GF-D8 (cell line): ENCODE data around the gene ACOT8.
"Not testable (repeated sequence)": the region's sequence is repeated elsewhere in the genome, so short reads cannot be mapped to it uniquely, and the experiment has no call there.

Experiments used
- DNase-seq: peaks from one replicate; lab custom pipeline; 2025; lab: John Stamatoyannopoulos, UW

The ACOT8 gene

DNA sequence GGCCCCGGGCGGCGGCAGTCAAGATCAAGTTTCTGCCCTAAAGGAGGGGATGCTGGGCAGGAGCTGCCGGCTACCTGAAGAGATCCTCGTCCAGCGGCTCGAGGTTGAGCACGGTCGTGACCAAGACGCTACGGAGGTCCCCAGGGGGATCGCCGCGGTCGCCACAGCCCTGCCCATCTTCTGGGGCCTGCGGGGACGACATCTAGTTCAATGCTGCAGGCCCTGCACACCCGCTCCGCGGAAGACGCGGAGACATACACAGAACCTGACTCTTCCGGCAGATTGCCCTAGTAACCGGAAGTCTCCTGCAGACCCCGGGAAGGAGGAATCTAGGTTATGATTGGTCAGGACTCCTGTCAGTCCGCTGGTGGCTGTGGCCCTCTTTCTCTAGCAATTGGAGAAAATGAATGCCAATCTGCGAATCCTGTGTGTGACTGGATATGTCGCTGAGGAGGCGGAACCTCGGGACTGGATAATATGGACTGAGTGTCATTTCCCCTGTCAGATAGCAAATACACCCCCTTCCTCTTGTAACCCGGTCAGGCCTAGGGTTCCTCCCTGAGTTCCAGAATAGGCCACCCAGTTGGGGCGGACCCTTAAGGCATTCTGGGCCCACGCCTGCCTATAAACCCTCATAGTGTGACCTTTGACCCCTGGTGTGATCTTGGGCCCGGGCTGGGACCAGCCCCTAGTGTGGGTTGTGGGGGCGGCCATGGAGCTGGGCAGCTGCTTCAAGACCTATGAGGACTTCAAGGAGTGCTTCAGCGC, at the start of gene ACOT8, which contains the start of gene ZSWIM3:
Gene ACOT8, minus strand, starts transcription at position 279 of the 768 bp plus-strand sequence. Its CDS starts 77 bp downstream, at position 202.
Gene ZSWIM3, plus strand, starts transcription at position 501 of the 768 bp plus-strand sequence. Its CDS starts 212 bp downstream, at position 713.
- peak; percentile 99 for DNase-seq

DNA sequence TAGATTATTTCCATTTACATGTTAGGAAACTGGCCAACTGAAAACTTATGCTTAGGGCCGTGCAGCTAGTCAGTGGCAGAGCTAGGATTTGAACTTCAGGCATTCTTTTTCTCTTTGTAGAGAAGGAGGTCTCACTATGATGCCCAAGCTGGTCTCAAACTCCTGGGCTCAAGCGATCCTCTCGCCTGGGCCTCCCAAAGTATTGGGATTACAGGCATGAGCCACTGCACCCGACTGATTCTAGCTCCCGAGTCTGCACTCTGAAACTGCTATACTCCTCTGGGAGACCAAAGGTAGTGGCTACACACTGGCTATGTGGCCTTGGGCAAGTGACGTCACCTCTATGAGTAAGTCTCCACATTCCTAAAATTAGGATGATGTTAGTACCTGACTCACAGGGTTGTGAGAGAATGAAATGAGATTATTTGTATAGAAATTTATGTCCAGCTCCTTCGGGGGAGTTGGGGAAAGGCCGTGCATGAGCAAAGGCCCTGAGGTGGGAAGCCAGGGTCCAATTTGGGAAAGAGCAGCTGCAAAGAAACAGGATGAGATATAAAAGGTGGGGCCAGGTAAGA, 48.4 kb upstream of the ACOT8 start:
- DNase-seq = no peak

GRCh38 chr20:45904583-45905504, 47.7 kb upstream of the ACOT8 start:
- DNase-seq = no peak

DNA sequence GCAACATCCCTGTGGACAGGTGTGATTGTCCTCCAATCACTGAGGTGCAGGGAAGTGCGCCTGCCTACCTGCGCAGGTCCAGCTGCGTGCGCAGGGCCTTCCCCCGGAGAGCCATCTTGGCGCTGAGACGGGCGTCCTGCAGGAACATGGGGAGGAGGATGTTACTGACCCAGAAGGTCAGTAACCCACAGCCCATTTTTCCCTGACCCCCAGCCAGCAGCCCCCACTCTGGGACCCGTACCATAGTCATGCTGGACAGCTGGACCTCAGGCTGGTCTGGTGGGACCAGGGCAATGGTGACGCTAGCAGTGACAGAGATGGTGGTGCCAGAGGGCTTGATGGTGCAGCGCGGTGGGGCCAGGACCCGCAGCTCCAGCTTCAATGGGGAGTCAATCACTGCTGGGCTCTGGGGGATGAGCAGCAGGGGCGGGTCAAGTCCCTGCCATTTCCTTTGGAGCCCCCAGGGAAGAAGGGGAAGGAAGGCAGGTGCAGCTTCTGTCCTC, 45.1 kb upstream of the ACOT8 start:
- no peak for DNase-seq

GRCh38 chr20:45901332-45901731, 44.1 kb upstream of the ACOT8 start:
- DNase-seq = not testable (repeated sequence)

GRCh38 chr20:45899046-45899835, 42.0 kb upstream of the ACOT8 start:
- no peak for DNase-seq

DNA sequence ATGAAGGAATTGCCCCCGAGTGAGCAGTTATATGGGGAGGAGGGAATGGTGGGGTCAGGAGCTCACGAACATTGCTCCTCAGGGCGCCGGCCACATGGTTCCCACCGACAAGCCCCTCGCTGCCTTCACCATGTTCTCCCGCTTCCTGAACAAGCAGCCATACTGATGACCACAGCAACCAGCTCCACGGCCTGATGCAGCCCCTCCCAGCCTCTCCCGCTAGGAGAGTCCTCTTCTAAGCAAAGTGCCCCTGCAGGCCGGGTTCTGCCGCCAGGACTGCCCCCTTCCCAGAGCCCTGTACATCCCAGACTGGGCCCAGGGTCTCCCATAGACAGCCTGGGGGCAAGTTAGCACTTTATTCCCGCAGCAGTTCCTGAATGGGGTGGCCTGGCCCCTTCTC, 41.1 kb upstream of the ACOT8 start:
- no peak for DNase-seq

- no peak for DNase-seq
Observed at GRCh38 chr20:45897692-45898091, 40.5 kb upstream of the ACOT8 start.

DNA sequence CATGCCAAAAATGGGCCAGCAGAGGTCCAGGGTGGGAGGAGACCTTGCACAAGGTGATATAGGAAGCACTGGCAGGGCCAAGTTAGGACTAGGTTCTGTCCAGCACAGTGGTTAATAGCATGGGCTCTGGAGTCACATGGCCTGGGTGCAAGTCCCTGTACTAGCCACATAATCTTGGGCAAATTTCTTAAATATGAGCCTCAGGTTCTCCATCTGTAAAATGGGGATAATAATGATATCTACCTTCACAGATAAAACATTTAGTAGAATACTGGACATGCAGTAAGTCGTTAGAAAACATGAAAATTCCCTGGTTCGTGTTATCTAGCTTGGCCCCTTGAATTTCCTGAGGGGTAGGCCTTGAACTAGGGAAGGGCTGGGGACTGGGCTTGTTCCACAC, 40.1 kb upstream of the ACOT8 start:
- DNase-seq = no peak

GRCh38 chr20:45896641-45897161, 39.5 kb upstream of the ACOT8 start:
- no peak for DNase-seq

GRCh38 chr20:45894797-45895196, 37.6 kb upstream of the ACOT8 start:
- no peak for DNase-seq

DNA sequence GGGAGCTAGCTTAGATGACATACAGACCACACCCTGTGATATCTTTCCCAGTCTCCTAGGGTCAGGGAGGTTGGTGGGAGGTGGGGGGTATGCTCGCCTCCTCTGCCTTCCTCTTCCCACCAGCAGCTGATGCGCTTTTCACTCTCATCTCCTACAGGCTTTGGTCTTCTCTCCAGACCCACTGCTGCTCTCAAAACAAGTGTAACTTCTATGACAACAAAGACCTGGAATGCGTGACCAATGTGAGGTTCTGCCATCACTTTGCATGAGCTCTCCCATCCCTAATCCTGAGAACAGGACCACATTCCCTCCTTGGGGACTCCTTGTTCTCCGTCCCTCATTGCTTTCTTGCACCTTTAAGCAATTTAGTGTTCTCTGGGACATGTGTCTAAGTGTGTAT, 36.6 kb upstream of the ACOT8 start:
- no peak for DNase-seq

- DNase-seq = peak; percentile 38
Observed at GRCh38 chr20:45892828-45893500, 35.8 kb upstream of the ACOT8 start.

DNA sequence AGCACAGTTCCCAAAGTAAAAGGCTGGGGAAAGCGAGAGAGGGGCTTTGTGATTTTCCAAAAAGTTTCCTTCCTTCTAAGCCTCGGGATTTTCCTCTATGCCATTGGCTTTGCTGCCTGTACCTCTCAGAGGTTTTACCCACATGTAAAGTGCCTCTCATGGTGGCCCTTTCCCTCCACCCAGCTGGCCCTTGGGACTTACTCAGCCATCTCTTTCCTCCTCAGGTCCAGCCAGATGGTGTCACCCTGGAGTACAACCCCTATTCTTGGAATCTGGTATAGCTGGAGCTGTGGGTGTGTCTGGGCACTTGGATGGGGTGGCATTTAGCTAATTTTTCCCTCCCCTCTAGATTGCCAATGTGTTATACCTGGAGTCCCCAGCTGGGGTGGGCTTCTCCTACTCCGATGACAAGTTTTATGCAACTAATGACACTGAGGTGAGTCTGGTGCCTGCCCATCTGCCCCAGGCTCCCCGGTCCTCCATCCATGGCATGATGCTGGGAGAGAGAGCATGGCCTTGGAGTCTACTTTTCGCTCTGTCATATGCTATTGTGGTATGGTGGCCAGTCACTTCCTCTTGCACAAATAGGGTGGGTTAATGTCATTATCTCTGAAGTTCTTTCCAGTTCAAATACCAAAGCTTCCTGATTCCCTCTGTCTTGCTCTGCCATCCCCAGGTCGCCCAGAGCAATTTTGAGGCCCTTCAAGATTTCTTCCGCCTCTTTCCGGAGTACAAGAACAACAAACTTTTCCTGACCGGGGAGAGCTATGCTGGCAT, 35.0 kb upstream of the ACOT8 start:
- peak; percentile 52 for DNase-seq

GRCh38 chr20:45890985-45891983, 34.1 kb upstream of the ACOT8 start, which contains the start of the genes CTSA and NEURL2:
CTSA (plus strand) TSS chr20:45891335; CDS start chr20:45891569, 234 bp downstream.
NEURL2 (minus strand) TSS chr20:45891208; CDS start chr20:45890991, 217 bp downstream.
- peak; percentile 72 for DNase-seq

DNA sequence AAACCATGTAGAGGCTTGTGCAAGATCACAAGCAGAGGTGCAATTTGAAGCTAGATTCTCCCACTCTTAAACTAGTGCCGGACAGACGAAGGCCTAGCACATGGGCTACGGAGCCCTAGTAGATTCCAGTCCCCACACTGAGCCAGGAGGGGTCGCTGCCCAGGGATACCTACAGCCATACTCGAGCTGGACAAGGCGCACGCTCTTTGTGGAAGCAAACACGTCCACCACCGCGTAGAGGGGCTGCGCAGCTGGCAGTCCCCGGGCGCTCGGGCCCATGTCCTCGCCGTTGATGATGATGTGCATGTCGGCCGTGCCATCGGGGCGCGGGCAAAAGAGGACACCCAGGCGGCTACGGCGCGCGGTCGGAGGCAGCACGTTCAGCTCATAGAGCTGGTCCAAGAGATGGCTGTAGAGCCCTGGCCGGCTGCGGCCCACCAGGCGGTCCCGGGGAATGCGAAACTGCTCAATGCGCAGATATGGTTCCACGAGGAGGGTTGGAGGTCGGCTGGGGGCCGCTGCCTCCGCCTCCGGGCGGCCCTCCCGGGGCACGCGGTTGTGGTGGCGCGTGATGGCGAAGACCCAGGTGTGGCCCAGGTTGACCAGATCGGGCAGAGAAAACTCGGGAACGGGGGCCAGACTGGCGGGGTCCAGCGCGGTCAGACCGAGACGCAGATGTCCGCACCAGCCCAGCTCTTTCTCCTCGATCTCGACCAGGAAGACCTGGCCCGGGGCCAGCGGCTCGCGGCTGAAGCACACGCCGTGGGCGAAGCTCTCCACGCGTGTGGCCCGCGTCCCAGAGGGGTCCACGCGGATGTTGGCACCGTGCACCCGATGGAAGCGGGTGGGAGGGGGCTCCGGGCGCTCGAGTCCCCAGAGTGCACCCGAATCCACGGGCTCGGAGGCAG, 33.1 kb upstream of the ACOT8 start:
- peak; percentile 67 for DNase-seq

GRCh38 chr20:45888681-45889080, 31.5 kb upstream of the ACOT8 start:
- no peak for DNase-seq
